ENCODE results near the gene ARID4B. TPM values are rescaled to one million over a fixed set of nuclear protein-coding genes. Genes with fewer than 3 reads are reported as not detected.
"Not testable (repeated sequence)": the region's sequence is repeated elsewhere in the genome, so short reads cannot be mapped to it uniquely, and the experiment has no call there.

The ARID4B gene
- total RNA-seq, 4 donors from 2014 or later, result 26.7 to 49.2 (median 39.1) TPM

DNA sequence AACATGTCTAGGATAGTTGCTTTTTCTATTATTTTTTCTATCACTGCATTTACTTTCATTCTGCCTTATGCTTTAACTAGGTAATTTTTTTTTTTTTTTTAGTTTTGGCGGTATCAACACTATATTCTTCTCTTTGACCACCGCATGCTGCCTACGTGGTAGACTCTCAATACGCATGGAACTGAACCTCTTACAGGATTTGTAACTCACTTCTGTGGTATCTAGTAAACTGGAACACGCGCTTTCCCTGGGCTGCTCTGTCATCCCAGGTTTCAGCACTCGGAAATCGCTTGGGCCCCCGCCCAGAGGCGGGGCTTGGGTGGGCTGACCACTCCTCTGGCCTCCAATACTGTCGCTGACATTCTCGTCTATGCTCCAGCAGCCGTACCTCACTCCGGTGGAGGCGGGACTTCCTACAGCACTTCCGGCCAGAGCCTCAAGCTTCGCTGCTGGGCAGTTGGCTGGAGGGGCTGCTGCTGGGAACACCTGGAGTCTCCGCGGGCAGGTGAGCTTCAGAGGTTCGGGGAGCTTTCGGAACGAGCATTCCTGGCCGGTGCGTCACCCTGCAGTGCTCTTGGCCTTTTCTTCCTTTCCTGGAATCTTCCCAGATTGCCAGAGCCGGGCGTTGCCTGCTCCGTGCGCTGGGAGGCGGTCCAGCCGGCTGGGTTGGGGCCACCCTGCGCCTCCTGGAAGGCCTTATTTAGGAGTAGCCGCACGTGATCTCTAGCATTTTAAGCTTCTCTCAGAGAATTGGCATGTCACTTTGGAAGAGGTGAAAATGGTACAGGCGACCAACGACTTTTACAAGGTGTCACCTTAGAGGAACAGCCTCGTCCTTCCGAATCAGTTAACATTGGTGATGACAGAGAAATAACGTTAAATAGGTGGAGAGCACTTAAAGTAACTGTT, 39.3 kb upstream of the ARID4B start, which contains the start of gene TBCE:
Gene TBCE, plus strand, starts transcription at position 428 of the 909 bp plus-strand sequence. CDS start 12,623 bp downstream, outside the sequence.
- peak; percentile 100 for ATAC-seq
- Histone ChIP-seq H3K36me3 (peaks cover 0 to 6% of the 10 kb centered on the region in 2 donors), H3K27me3 (no peaks in the 10 kb centered on the region), H3K4me1 (peaks cover 0 to 30% (median 0%) of the 10 kb centered on the region in 3 donors), H3K4me3 (peak within 1 kb of the TSS; percentile 52 to 73), H3K27ac (peak within 1 kb of the TSS; percentile 21 to 88 (median 84)), H3K9me3 (no peaks in the 10 kb centered on the region)
- peak; percentile 58 to 61 for TF ChIP-seq POLR2A (IDR thresholded peaks at IDR 0.05)
- peak; percentile 83 for TF ChIP-seq POLR2AphosphoS5 (IDR thresholded peaks at IDR 0.05)
- TF ChIP-seq, protein P1, sequence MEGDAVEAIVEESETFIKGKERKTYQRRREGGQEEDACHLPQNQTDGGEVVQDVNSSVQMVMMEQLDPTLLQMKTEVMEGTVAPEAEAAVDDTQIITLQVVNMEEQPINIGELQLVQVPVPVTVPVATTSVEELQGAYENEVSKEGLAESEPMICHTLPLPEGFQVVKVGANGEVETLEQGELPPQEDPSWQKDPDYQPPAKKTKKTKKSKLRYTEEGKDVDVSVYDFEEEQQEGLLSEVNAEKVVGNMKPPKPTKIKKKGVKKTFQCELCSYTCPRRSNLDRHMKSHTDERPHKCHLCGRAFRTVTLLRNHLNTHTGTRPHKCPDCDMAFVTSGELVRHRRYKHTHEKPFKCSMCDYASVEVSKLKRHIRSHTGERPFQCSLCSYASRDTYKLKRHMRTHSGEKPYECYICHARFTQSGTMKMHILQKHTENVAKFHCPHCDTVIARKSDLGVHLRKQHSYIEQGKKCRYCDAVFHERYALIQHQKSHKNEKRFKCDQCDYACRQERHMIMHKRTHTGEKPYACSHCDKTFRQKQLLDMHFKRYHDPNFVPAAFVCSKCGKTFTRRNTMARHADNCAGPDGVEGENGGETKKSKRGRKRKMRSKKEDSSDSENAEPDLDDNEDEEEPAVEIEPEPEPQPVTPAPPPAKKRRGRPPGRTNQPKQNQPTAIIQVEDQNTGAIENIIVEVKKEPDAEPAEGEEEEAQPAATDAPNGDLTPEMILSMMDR (IDR thresholded peaks at IDR 0.05), result peak in 2 of 4 experiments; percentile 9 to 30
- TF ChIP-seq EP300 (IDR thresholded peaks at IDR 0.05), result no peak
- 0% methylated on average over 16 to 21 of the region's 38 CpGs for WGBS, 2 donors (ENCODE audit: low coverage in 1 of 2)

DNA sequence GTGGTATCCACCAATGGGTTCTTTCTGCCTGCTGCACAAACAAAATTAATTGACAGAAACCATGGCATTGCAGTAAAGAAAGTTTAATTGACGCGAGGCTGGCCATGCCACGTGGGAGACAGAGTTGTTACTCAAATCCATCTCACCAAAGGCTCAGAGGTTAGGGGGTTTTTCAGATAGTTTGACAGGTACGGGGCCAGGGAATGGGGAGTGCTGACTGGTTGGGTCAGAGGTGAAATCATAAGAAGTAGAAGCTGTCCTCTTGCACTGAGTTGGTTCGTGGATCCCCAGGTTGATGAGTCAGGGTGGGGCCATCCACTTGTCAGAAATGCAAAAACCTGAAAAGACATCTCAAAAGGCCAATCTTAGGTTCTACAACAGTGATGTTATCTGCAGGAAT, 38.3 kb upstream of the ARID4B start:
- 88 to 95% methylated on average over 5 of the region's 5 CpGs for WGBS, 2 donors (ENCODE audit: low coverage in 1 of 2)
- Histone ChIP-seq H3K9me3 (no peaks in the 10 kb centered on the region), H3K27me3 (no peaks in the 10 kb centered on the region), H3K36me3 (no peaks in the 10 kb centered on the region), H3K4me3 (no peak overlapping the region), H3K4me1 (peaks cover 0 to 30% (median 0%) of the 10 kb centered on the region in 3 donors), H3K27ac (peak overlapping the region in 3 of 4 donors; percentile 29 to 88 (median 88))
- ATAC-seq, result no peak
- no peak for TF ChIP-seq EP300 (IDR thresholded peaks at IDR 0.05)
- no peak for TF ChIP-seq POLR2AphosphoS5 (IDR thresholded peaks at IDR 0.05)
- no peak for TF ChIP-seq POLR2A (IDR thresholded peaks at IDR 0.05)
- TF ChIP-seq, protein P1 (IDR thresholded peaks at IDR 0.05), result no peak

DNA sequence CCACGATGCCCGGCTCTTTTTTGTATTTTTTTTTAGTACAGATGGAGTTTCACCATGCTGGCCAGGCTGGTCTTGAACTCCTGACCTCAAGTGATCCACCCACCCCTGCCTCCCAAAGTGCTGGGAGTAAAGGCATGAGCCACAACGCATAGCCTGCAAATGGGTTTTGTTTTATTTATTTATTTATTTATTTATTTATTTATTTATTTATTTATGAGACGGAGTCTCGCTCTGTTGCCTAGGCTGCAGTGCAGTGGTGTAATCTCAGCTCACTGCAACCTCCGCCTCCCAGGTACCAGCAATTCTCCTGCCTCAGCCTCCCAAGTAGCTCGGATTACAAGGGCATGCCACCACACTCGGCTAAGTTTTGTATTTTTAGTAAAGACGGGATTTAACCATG, 36.2 kb upstream of the ARID4B start:
- not testable (repeated sequence) for H3K9me3 ChIP-seq, H3K27me3 ChIP-seq, H3K36me3 ChIP-seq, H3K4me3 ChIP-seq, ATAC-seq, H3K27ac ChIP-seq
- peaks cover 0 to 20% (median 0%) of the 10 kb centered on the region in 3 donors for H3K4me1 ChIP-seq
- WGBS, 2 donors (ENCODE audit: low coverage in 1 of 2), result 90 to 98% methylated on average over 6 of the region's 9 CpGs

DNA sequence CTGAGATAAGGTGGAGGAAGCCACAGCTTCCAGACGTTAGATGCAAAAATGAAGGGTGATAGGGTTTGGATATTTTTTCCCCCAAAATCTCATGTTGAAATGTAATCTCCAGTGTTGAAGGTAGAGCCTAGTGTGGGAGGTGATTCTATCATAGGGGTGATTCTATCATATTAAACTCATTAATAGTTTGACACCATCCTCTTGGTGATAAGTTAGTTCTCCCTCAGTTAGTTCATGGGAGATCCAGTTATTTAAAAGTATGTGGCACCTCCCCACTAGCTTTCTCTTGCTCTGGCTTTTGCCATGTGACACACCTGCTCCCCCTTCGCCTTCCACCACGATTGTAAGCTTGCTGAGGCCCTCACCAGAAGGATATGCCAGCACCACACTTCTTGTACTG, 30.9 kb upstream of the ARID4B start:
- Histone ChIP-seq H3K4me1 (no peaks in the 10 kb centered on the region), H3K27me3 (no peaks in the 10 kb centered on the region), H3K9me3 (no peaks in the 10 kb centered on the region), H3K27ac (no peak overlapping the region), H3K36me3 (no peaks in the 10 kb centered on the region), H3K4me3 (no peak overlapping the region)
- WGBS, 2 donors (ENCODE audit: low coverage in 1 of 2), result 89 to 95% methylated on average over 3 of the region's 3 CpGs
- TF ChIP-seq POLR2A (IDR thresholded peaks at IDR 0.05) (no peak), EP300 (IDR thresholded peaks at IDR 0.05) (no peak), POLR2AphosphoS5 (IDR thresholded peaks at IDR 0.05) (no peak)
- TF ChIP-seq, protein P1 (IDR thresholded peaks at IDR 0.05), result no peak
- no peak for ATAC-seq

DNA sequence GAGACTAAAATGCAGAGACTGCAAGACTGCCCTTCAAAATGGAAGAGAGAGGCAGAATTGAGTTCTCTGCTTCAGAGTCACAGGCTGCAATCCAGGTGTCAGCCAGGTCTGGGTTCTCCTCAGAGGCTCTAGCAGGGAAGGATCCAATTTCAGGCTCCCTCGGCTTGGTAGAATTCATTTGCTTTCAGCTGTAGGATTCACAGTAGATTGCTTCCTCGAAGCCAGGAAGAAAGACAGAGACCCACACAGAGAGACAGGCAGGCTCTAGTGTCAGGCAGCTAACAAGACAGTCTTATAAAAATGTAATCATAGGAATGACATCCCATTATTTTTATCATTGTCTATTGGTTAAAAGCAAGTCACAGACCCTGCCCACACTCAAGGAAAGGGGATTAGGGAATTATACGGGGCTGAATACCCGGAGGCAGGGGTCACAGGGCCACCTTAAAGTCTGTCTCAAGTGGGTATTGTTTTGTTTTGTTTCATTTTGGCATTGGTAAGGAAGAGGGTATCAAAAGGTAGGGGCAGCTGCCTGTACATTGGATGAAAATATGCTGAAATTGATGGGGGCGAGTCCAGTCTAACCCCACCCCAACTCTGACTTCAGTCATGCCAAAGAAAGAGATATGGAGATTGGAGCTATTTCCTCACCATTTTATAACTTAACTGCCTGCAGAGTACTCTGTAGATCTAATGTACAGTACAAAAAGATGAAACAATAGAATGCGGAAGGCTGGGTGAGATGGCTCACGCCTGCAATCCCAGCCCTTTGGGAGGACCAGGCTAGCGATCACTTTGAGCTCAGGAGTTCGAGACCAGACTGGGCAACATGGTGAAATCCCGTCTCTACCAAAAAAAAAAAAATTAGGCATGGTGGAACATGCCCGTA, 29.8 kb upstream of the ARID4B start:
- TF ChIP-seq, protein P1 (IDR thresholded peaks at IDR 0.05), result no peak
- no peak for TF ChIP-seq POLR2A (IDR thresholded peaks at IDR 0.05)
- TF ChIP-seq EP300 (IDR thresholded peaks at IDR 0.05), result no peak
- no peak for TF ChIP-seq POLR2AphosphoS5 (IDR thresholded peaks at IDR 0.05)
- H3K36me3 ChIP-seq, result no peaks in the 10 kb centered on the region
- no peaks in the 10 kb centered on the region for H3K27me3 ChIP-seq
- no peaks in the 10 kb centered on the region for H3K4me1 ChIP-seq
- 46 to 76% methylated on average over 2 to 9 of the region's 11 CpGs for WGBS, 2 donors (ENCODE audit: low coverage in 1 of 2)
- no peak overlapping the region for H3K27ac ChIP-seq
- no peak overlapping the region for H3K4me3 ChIP-seq
- no peaks in the 10 kb centered on the region for H3K9me3 ChIP-seq
- ATAC-seq, result no peak

Measured in gastroesophageal sphincter (tissue), 4 donors.